SK-N-SH (cell line): ENCODE results near the gene APBB2.

Source experiments
- CTCF ChIP-seq: fragments of 200-600 bp; sonication (generic); IDR thresholded peaks from 2 replicates; pipeline ENCODE4 v1.6.1; 2017; ENCODE audit warnings: antibody characterized with exemption, mild to moderate bottlenecking, moderate library complexity
- EP300 ChIP-seq, 2 experiments: IDR thresholded peaks; 2 replicates each; pipeline versions ENCODE4 v1.4.0 to v1.6.1; 2012; ENCODE audit warnings: borderline replicate concordance in 1 of 2, low read depth in 1 of 2, low read length in 1 of 2
- EZH2phosphoT487 ChIP-seq: fragments of 200-600 bp; sonication (generic); IDR thresholded peaks from 2 replicates; pipeline ENCODE4 v1.6.1; 2017; ENCODE audit warnings: low read depth, mixed run types, mild to moderate bottlenecking, antibody characterized with exemption, moderate library complexity, borderline replicate concordance
- GABPA ChIP-seq: IDR thresholded peaks from 2 replicates; pipeline ENCODE4 v1.4.0; 2012; ENCODE audit warnings: low read depth, mild to moderate bottlenecking
- MXI1 ChIP-seq: IDR thresholded peaks from 2 replicates; pipeline ENCODE4 v1.6.1; 2012; ENCODE audit warnings: mild to moderate bottlenecking, low read depth, low read length, improper control_type of control experiment
- POLR2AphosphoS5 ChIP-seq: IDR thresholded peaks from 2 replicates; pipeline ENCODE4 v1.6.1; 2012; ENCODE audit warnings: low read depth, low read length
- TAF1 ChIP-seq: IDR thresholded peaks from 2 replicates; pipeline ENCODE4 v1.6.1; 2012; ENCODE audit warnings: low read depth, mild to moderate bottlenecking, low read length, moderate library complexity, borderline replicate concordance

GRCh38 chr4:40897557-40898203 is 316.7 kb downstream of the APBB2 start:
- TF ChIP-seq EZH2phosphoT487 (no peak), CTCF (peak; percentile 86), TAF1 (no peak), MXI1 (peak; percentile 64; the same call in 1 of the 2 replicates), POLR2AphosphoS5 (no peak), GABPA (no peak), EP300 (IDR thresholded peaks at IDR 0.05; ENCODE audit: borderline replicate concordance in 1 of 2, low read depth in 1 of 2, low read length in 1 of 2) (no peak)
